GM18508 (cell line): ENCODE measurements around the gene FHOD3.
A peak's percentile ranks its signal among the peaks of the same experiment; 100 is the strongest.

ENCODE experiments used
- ATAC-seq: cut with Tn5 transposase; IDR thresholded peaks from one replicate; pipeline ENCODE4 v1.9.1; 2021; ENCODE audit warnings: moderate number of reproducible peaks; ENCODE audit not compliant: insufficient read depth, unreplicated experiment

FHOD3 gene

DNA sequence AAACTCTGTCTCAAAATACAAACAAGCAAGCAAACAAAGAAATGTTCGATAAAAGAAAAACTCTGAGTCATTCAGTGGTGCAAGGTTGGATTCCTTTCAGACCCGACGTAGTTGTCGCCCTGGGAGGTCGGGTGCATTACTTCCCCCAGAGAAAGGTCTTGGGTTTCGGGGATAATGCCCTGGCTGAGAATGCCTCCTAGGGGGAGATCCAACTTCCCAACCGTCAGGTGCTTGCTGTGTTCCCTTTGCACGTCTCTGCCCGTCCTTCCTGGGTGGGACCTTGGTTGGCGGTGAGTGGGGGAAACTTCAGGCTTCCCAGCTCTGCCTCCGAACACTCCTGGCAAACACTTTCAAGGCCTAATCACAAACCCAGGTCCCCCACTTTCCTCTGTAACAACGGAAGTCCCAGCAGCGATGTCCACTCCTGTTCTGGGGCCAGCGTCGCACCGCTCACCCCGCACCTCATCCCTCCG, 530.7 kb downstream of the FHOD3 start:
- peak; percentile 13 for ATAC-seq

DNA sequence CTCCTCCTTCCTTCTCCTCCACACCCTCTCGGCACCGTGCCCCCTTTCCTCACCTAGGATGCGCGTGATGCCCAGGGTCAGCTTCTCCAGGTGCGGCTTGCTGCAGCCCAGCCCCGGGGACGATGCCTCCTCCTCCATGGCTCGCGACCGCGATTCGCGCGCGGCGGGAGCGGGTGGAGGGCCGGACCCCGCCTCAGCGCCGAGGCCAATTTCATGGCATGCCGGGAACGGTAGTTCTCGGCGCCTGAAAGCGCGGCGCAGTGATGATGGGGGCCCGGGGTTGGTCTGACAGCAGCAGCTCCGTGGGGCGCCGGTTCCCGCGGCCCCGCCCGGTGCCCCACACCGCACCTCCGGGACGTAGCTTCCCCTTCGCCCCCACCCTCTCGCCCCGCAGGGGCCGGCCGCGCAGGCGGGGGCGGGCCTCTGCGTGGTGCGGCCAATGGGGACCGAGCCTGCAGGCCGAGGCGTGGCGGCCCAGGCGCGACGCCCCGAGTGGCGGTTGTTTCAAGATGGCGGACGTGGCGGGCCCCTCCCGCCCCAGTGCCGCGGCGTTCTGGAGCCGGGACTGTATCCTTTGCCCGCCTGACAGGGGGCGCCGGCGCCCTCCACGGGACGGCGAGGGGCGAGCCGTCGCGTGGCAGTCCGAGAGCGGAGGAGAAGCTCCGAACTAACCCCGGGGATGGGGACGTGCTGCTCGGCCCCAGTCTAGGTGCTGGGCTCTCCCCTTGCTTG, 531.3 kb downstream of the FHOD3 start, which contains the start of the genes KIAA1328 and TPGS2:
Gene KIAA1328 (plus strand): TSS at position 498 of the 732 bp plus-strand sequence. CDS start 12 bp downstream, at position 510.
Gene TPGS2 (minus strand): TSS at position 373 of the 732 bp plus-strand sequence. CDS start 235 bp downstream, at position 138.
- peak; percentile 64 for ATAC-seq
